Measurements from ENCODE around the gene HMGCS1. TPM values are rescaled to one million over a fixed set of nuclear protein-coding genes. Genes with fewer than 3 reads are reported as not detected.

The HMGCS1 gene
- total and polyA plus RNA-seq, 2 of the 8 experiments (the other 6 are each of a cell fraction or from before 2014, with no cell fraction given) = 63.6 to 236 TPM

GRCh38 chr5:43258116-43258515 lies 55.1 kb downstream of the HMGCS1 start:
- Histone ChIP-seq H2BK15ac (ENCODE audit: low read length) (no peak overlapping the region), H3K4me3 (ENCODE audit: extremely low read depth in 1 of 4, insufficient read depth in 2 of 4, low read depth in 3 of 4, low read length in 4 of 4) (no peak overlapping the region), H3K9me3 (ENCODE audit: insufficient read depth in 2 of 2, low read depth in 1 of 2, low read length in 1 of 2) (no peaks in the 10 kb centered on the region), H3K4me1 (replicated peaks in 1 of 4; ENCODE audit: control insufficient read depth in 3 of 4, insufficient read depth in 4 of 4, low read length in 3 of 4) (no peaks in the 10 kb centered on the region), H3K23me2 (ENCODE audit: low read depth, low read length) (no peaks in the 10 kb centered on the region), H2BK12ac (ENCODE audit: low read depth, low read length) (no peak overlapping the region), H4K91ac (replicated peaks; ENCODE audit: insufficient read length, low read length) (no peak overlapping the region), H3K27ac (ENCODE audit: low read depth, low read length) (no peak overlapping the region), H3K14ac (ENCODE audit: insufficient read length) (no peak overlapping the region), H2BK120ac (replicated peaks; ENCODE audit: low read depth, low read length) (no peak overlapping the region), H3K4me2 (ENCODE audit: insufficient read depth in 1 of 2, low read depth in 2 of 2, low read length in 2 of 2) (no peak overlapping the region), H2BK5ac (ENCODE audit: low read depth, low read length) (no peak overlapping the region), H3K18ac (ENCODE audit: extremely low read depth, low read length) (no peak overlapping the region), H3K56ac (replicated peaks; ENCODE audit: insufficient read length, low read depth, low read length) (no peak overlapping the region), H2AFZ (ENCODE audit: low read length) (no peak overlapping the region), H3K79me2 (ENCODE audit: control insufficient read depth in 1 of 2, insufficient read depth in 2 of 2, low read length in 2 of 2) (no peaks in the 10 kb centered on the region), H2AK5ac (ENCODE audit: low read depth, low read length) (no peak overlapping the region), H3K79me1 (ENCODE audit: low read depth, low read length) (no peaks in the 10 kb centered on the region; the same call in 1 of the 2 replicates), H3K27me3 (replicated peaks in 1 of 4; ENCODE audit: control insufficient read depth in 3 of 4, extremely low read depth in 1 of 4, insufficient read depth in 3 of 4, low read length in 3 of 4) (no peaks in the 10 kb centered on the region), H3K4ac (replicated peaks; ENCODE audit: insufficient read length, low read depth, low read length) (no peak overlapping the region), H4K8ac (ENCODE audit: extremely low read depth, insufficient read depth, low read length) (no peak overlapping the region), H4K20me1 (replicated peaks in 1 of 2; ENCODE audit: control insufficient read depth in 1 of 2, insufficient read depth in 2 of 2, low read length in 2 of 2) (no peaks in the 10 kb centered on the region), H3K23ac (ENCODE audit: insufficient read length) (no peak overlapping the region), H3K9ac (replicated peaks in 1 of 4; ENCODE audit: extremely low read depth in 1 of 4, low read depth in 3 of 4, low read length in 3 of 4) (no peak overlapping the region), H4K5ac (ENCODE audit: insufficient read length, low read depth, low read length) (no peak overlapping the region), H2BK20ac (ENCODE audit: low read length) (no peak overlapping the region), H3K36me3 (ENCODE audit: control insufficient read depth in 2 of 4, insufficient read depth in 4 of 4, low read length in 3 of 4) (no peaks in the 10 kb centered on the region)
- WGBS, 2 experiments (ENCODE audit: extremely low coverage in 1 of 2, insufficient coverage in 1 of 2, insufficient read length in 1 of 2, insufficient replicate concordance in 2 of 2, low coverage in 1 of 2, low lambda C conversion rate in 2 of 2, missing lambda C conversion rate in 1 of 2) = 93% methylated on average over 1 of the region's 1 CpG; no CpG with 5 or more reads in 1 of the 2 experiments
- no peak for TF ChIP-seq RXRA (IDR thresholded peaks at IDR 0.05; ENCODE audit: insufficient read depth, low read depth, low read length)
- no peak for TF ChIP-seq GABPA (IDR thresholded peaks at IDR 0.05; ENCODE audit: borderline replicate concordance, insufficient read depth, low read length)
- TF ChIP-seq HDAC2 (IDR thresholded peaks at IDR 0.05; ENCODE audit: borderline replicate concordance in 1 of 2, low read depth in 2 of 2, low read length in 2 of 2) = no peak
- no peak for TF ChIP-seq RAD21 (IDR thresholded peaks at IDR 0.05 in 1 of 2, conservative IDR thresholded peaks at IDR 0.05 in 1 of 2; ENCODE audit: low read depth in 2 of 2, low read length in 2 of 2)
- no peak for TF ChIP-seq CEBPB (IDR thresholded peaks at IDR 0.05; ENCODE audit: low read depth, low read length)
- no peak for TF ChIP-seq CBX8 (IDR thresholded peaks at IDR 0.05; ENCODE audit: borderline replicate concordance, low read depth, low read length)
- CTCF ChIA-PET (ENCODE audit: partially characterized antibody) = no interaction called here
- DNase-seq (ENCODE audit: low read depth in 1 of 2, low spot score in 2 of 2) (no peak), FAIRE-seq (no peak)
- POLR2A ChIA-PET (ENCODE audit: partially characterized antibody) = no interaction called here

All from H1 (cell line).